ENCODE measurements around the gene MGAT5B. TPM values are rescaled to one million over a fixed set of nuclear protein-coding genes. Genes with fewer than 3 reads are reported as not detected.

MGAT5B gene
- total RNA-seq, 1 donor from 2014 or later = 1.8 TPM

- no peaks in the 10 kb centered on the region for H3K36me3 ChIP-seq
- H3K36me3 Mint-ChIP-seq = peaks cover 4% of the 10 kb centered on the region
These were observed 69.8 kb downstream of the MGAT5B start for GRCh38 chr17:76938009-76938408.

GRCh38 chr17:76940295-76940694 is 72.1 kb downstream of the MGAT5B start:
- Histone ChIP-seq H3K36me3 (no peaks in the 10 kb centered on the region), H3K9ac (no peak overlapping the region), H3K9me3 (ENCODE audit: low read depth) (no peaks in the 10 kb centered on the region), H3K27ac (no peak overlapping the region), H3K4me2 (no peak overlapping the region), H3K4me1 (peaks cover 4% of the 10 kb centered on the region), H2AFZ (replicated peaks) (no peak overlapping the region), H3K27me3 (no peaks in the 10 kb centered on the region), H4K20me1 (ENCODE audit: low read depth) (no peaks in the 10 kb centered on the region), H3K79me2 (ENCODE audit: low read depth) (no peaks in the 10 kb centered on the region), H3K4me3 (no peak overlapping the region), H3F3A (ENCODE audit: low read depth) (no peaks in the 10 kb centered on the region)
- Mint-ChIP-seq H3K36me3 (peaks cover 4% of the 10 kb centered on the region), H3K4me3 (no peak overlapping the region), H3K27ac (no peak overlapping the region), H3K27me3 (ENCODE audit: insufficient read depth, low read depth) (peaks cover 3% of the 10 kb centered on the region), H3K9me3 (no peaks in the 10 kb centered on the region), H3K4me1 (peaks cover 4% of the 10 kb centered on the region)
- TF ChIP-seq EZH2phosphoT487 (IDR thresholded peaks at IDR 0.05) = no peak
- no peak for TF ChIP-seq EZH2 (IDR thresholded peaks at IDR 0.05)
- DNase-seq (ENCODE audit: low spot score) = no peak

More at GRCh38 chr17:76938009-76938408, 69.8 kb downstream of the MGAT5B start:
- no peaks in the 10 kb centered on the region for H3F3A ChIP-seq (ENCODE audit: low read depth)
- peaks cover 4% of the 10 kb centered on the region for H3K4me1 ChIP-seq
- no peak for TF ChIP-seq EZH2phosphoT487 (IDR thresholded peaks at IDR 0.05)
- no peak for TF ChIP-seq CTCF (IDR thresholded peaks at IDR 0.05)
- TF ChIP-seq EZH2 (IDR thresholded peaks at IDR 0.05) = no peak
- H3K9ac ChIP-seq = no peak overlapping the region
- Mint-ChIP-seq H3K27me3 (ENCODE audit: insufficient read depth, low read depth) (peaks cover 9% of the 10 kb centered on the region), H3K4me1 (peaks cover 4% of the 10 kb centered on the region), H3K4me3 (no peak overlapping the region), H3K9me3 (no peaks in the 10 kb centered on the region), H3K27ac (peak overlapping the region; percentile 82)
- no peaks in the 10 kb centered on the region for H4K20me1 ChIP-seq (ENCODE audit: low read depth)
- DNase-seq (ENCODE audit: low spot score) = no peak
- H3K4me3 ChIP-seq = no peak overlapping the region
- H3K4me2 ChIP-seq = no peak overlapping the region
- no peaks in the 10 kb centered on the region for H3K27me3 ChIP-seq
- H2AFZ ChIP-seq (replicated peaks) = no peak overlapping the region
- H3K27ac ChIP-seq = no peak overlapping the region
- no peaks in the 10 kb centered on the region for H3K79me2 ChIP-seq (ENCODE audit: low read depth)
- H3K9me3 ChIP-seq (ENCODE audit: low read depth) = no peaks in the 10 kb centered on the region

- Histone ChIP-seq H3K4me3 (no peak overlapping the region), H3K9ac (no peak overlapping the region), H3K79me2 (ENCODE audit: low read depth) (no peaks in the 10 kb centered on the region), H3K4me1 (peaks cover 4% of the 10 kb centered on the region), H3K9me3 (ENCODE audit: low read depth) (no peaks in the 10 kb centered on the region), H3K27me3 (no peaks in the 10 kb centered on the region), H3F3A (ENCODE audit: low read depth) (no peaks in the 10 kb centered on the region), H3K36me3 (no peaks in the 10 kb centered on the region), H3K27ac (no peak overlapping the region), H2AFZ (replicated peaks) (no peak overlapping the region), H3K4me2 (no peak overlapping the region), H4K20me1 (ENCODE audit: low read depth) (no peaks in the 10 kb centered on the region)
- DNase-seq (ENCODE audit: low spot score) = peak; percentile 34
- H3K9me3 Mint-ChIP-seq = no peaks in the 10 kb centered on the region
- TF ChIP-seq EZH2phosphoT487 (IDR thresholded peaks at IDR 0.05) (no peak), CTCF (IDR thresholded peaks at IDR 0.05) (peak; percentile 34), EZH2 (IDR thresholded peaks at IDR 0.05) (no peak)
- H3K27me3 Mint-ChIP-seq (ENCODE audit: insufficient read depth, low read depth) = peaks cover 3% of the 10 kb centered on the region
- no peak overlapping the region for H3K4me3 Mint-ChIP-seq
- H3K27ac Mint-ChIP-seq = no peak overlapping the region
- peaks cover 4% of the 10 kb centered on the region for H3K36me3 Mint-ChIP-seq
- peaks cover 4% of the 10 kb centered on the region for H3K4me1 Mint-ChIP-seq
These were observed 72.6 kb downstream of the MGAT5B start for GRCh38 chr17:76940738-76941350.

- Mint-ChIP-seq H3K27ac (no peak overlapping the region), H3K27me3 (ENCODE audit: insufficient read depth, low read depth) (peaks cover 3% of the 10 kb centered on the region), H3K4me3 (no peak overlapping the region), H3K4me1 (peaks cover 4% of the 10 kb centered on the region), H3K9me3 (no peaks in the 10 kb centered on the region), H3K36me3 (no peaks in the 10 kb centered on the region)
- H3K27ac ChIP-seq = no peak overlapping the region
- no peaks in the 10 kb centered on the region for H3K9me3 ChIP-seq (ENCODE audit: low read depth)
- H3K4me3 ChIP-seq = no peak overlapping the region
- H3K4me2 ChIP-seq = no peak overlapping the region
- TF ChIP-seq EZH2phosphoT487 (IDR thresholded peaks at IDR 0.05) = no peak
- TF ChIP-seq CTCF (IDR thresholded peaks at IDR 0.05) = no peak
- TF ChIP-seq EZH2 (IDR thresholded peaks at IDR 0.05) = no peak
- peaks cover 15% of the 10 kb centered on the region for H3K4me1 ChIP-seq
- H3K79me2 ChIP-seq (ENCODE audit: low read depth) = no peaks in the 10 kb centered on the region
- no peaks in the 10 kb centered on the region for H3K36me3 ChIP-seq
- peaks cover 4% of the 10 kb centered on the region for H3F3A ChIP-seq (ENCODE audit: low read depth)
- no peak overlapping the region for H2AFZ ChIP-seq (replicated peaks)
- no peaks in the 10 kb centered on the region for H4K20me1 ChIP-seq (ENCODE audit: low read depth)
- no peak for DNase-seq (ENCODE audit: low spot score)
- H3K27me3 ChIP-seq = no peaks in the 10 kb centered on the region
- no peak overlapping the region for H3K9ac ChIP-seq
These were observed 75.0 kb downstream of the MGAT5B start for GRCh38 chr17:76943202-76943601.
